ENCODE results near the gene ZDHHC3. TPM values are rescaled to one million over a fixed set of nuclear protein-coding genes. Genes with fewer than 3 reads are reported as not detected.
"Not testable (repeated sequence)": the region's sequence is repeated elsewhere in the genome, so short reads cannot be mapped to it uniquely, and the experiment has no call there.

ZDHHC3 gene
- total RNA-seq, 2 donors from 2014 or later: 152 to 171 TPM

DNA sequence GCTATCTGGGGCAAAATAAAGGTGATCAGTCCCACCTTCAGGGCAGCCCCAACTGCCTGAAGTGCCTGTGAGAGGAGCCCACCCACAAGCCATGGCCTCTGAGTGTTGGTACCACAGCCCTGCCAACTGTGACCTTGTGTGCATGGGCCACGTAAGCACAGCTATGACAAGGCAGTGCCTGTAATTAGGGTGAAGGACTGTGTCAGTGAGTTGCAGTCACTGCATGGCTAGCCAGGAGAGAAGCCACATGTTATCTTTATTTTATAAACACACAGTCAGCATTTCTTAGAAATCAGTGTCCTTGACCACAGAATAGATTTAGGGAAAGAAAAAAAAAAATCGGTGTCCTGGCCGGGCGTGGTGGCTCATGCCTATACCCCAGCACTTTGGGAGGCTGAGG lies 24.8 kb upstream of the ZDHHC3 start:
- ATAC-seq: no peak
- no peak for DNase-seq
- intact Hi-C loops (cut with DNase I, micrococcal nuclease): no loop called here

DNA sequence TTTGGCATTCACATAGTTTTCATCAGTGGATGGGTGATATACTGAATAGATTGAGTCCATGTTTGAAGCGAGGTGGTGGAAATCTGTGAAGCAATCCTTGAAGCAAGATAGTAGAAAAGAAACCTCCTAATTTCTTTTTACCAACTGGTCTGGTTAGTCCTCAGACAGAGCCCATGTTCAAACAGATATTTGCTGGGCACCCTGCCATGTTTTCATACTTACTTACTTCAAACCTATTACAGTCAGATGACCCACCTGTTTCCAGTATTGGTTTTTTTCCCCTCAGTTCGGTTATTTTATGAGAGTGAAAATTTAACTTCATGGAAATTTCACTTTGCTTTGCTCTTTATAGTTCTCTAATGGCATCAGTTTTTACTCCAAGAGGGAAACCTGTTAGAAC lies 23.8 kb upstream of the ZDHHC3 start:
- ATAC-seq: peak; percentile 69
- intact Hi-C loops (cut with DNase I, micrococcal nuclease): no loop called here
- DNase-seq: peak in 1 of 2 donors; percentile 44

DNA sequence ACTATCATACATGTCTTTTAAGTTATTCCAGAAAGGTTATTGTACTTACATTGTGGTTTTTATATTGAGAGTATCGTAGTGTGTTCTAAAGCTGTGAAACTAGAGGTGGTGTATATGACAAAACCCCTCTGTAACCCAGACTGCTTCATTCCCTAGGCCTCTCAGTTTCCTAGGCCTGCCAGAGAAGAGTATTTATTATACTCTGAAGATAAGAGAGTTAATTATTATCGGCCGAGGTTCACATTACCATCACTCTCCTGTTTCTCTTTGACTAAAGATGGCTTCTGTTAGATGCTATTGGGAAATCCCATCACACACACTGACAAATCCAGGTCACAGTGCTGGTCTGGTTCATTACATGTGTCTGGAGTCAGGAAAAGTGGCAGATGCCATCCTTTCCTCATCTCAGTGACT lies 20.6 kb upstream of the ZDHHC3 start:
- intact Hi-C loops (cut with DNase I, micrococcal nuclease): no loop called here
- ATAC-seq (peak; percentile 31), DNase-seq (no peak)

DNA sequence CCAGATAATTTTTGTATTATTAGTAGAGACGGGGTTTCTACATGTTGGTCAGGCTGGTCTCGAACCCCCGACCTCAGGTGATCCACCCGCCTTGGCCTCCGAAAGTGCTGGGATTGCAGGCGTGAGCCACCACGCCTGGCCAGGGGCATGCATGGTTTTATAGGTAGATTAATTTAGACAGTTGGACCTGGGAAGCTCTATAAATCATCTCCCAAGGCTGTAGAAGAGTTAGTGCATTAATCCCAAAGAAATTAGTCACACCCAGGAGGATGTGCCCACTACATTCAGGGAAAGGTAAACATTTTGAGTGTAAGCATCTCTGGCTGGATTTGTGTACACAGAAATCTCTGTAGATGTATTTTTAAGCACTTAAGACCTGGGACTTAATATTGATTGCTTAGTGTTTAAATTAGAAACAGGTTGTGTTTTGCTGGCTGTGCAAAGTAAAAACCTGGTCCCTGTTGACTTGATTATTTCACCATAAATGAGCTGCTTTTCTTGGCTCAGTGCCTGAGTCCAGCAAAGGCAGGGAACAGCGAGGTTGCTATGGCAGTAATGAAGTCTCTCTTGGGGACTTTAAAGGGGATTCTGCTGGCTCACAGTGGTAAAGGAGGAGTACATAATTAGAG lies 19.3 kb upstream of the ZDHHC3 start:
- intact Hi-C loops (cut with DNase I, micrococcal nuclease): no loop called here
- DNase-seq: no peak
- ATAC-seq: no peak

DNA sequence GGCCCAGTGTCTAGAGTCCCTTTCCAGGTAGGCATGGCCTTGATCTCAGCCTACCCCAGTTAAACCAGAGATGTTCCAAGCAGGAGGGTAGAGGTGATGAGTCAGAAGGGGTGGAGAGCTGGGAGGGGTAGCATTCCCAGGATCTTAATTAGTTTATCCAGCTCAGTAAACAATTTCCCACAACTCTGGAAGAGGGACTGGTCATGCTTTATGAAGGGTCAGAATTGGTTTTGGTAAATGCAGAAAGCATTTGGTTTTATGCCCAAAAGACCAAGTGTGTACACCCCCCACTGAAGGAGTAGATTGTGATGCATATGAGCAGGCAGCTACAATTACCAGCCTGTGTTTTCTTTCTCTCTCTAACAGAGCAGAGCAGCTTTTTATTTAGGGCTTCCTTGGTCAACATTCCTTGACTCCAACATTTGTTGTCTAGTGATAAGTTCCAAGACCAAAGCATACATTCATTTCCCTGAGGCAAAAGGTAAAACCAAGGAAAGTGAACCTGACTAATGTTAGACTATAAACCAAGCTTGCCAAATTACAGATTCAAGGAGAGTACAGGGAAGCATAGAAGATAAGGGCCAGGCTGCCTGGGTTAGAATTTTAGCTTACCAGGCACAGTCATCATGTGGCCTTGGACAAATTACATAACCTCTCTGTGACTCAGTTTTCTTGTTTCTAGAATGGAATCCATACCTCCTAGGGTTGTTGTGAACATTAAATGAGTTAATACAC lies 17.7 kb upstream of the ZDHHC3 start:
- DNase-seq (no peak), ATAC-seq (peak; percentile 67)
- intact Hi-C loops (cut with DNase I, micrococcal nuclease): no loop called here

DNA sequence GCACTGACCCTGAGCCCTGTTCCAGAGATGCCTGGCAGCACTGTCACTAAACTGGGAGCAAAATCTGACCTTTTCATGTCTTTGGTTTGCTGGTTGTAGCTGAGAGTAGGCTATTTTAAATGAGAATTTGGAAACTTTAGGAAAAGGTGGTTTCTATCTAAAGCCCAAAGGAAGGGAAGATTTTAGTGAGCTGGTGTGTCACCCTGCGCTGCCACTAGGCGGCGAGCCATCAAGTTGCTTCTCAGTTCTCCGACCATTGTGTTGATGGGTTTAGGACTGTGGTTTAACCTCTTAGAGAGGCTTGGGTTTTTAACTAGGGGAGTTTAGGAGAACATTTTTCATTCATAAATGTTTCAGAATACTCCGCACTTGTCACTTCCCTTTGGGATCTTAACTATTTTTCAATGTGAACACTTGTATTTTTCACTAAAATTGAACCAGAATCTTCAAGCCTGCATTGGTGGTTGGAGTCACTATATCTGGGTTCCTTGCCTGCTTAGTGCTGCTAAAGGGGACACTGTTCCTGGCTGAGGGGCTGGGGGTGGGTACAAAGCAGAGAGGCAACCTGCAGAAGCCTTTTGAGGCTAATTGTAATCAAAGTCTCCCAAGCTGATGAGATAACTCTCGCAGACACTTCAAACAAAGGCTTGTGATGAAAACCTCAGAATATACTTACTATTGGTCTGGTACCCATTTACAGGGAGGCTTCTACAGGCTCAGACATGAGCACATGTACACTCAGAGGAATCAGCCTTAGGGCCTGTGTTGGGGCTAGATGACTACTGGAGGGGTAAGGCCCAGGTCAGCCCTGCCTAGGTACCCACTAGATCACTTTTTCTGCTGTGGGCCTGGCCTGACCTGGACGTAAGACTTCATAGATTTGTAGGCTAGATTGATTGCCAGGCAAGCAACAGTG lies 16.8 kb upstream of the ZDHHC3 start:
- no peak for DNase-seq
- intact Hi-C loops (cut with DNase I, micrococcal nuclease): no loop called here
- no peak for ATAC-seq

DNA sequence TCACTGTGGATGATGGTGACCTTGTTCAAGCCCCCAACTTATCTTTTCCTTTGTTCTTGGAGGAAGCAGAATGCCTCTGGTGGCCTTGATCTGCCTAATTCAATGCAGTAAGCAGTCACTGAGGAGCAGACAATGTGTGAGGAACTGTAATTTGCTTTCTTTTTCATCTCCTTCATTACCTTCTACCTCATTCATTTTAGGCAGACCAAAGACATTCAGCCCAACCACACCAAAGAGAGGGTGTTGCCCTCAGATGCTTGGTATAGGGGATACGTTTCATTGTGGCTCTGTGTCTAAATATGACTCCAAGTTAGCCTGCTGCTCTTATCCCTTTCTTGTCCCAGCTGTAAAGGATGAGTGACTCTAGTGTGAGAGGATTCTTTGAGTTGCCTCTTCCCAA lies 15.4 kb upstream of the ZDHHC3 start:
- ATAC-seq (no peak), DNase-seq (no peak)
- intact Hi-C loops (cut with DNase I, micrococcal nuclease): no loop called here

DNA sequence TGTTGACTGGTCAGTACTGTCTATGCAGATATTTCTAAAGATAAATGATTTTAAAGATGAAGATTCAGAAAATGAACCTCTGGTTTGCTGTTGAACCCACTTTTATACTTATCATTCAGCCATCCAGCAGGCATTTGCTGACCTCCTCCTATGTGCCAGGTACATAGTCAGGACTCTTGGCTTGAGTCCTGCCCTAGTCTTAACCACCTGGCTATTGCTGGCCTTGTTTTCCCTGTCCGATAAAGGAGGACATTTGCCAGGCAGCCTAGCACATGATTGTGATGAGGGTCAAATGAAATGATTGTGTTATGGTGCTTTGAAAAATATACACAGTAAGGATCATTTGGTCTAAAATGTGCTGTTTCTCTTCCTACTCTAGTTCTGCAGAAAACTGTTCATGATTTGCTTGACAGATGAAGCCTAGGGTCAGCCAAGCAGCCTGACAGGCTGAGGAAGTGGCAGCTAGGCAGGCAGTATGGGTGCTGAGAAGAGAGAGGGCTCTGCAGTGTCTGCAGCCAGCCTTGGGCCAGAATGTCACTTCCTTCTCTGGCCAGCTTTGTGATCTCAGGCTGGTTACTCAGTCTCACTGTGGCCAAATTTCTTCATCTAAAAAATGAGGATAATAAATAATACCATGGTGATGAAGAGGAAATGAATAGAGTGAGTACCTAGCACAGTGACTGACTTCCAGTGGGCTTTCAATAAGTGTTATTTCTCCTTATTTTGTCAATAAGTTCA lies 13.8 kb upstream of the ZDHHC3 start:
- ATAC-seq (no peak), DNase-seq (no peak)
- intact Hi-C loops (cut with DNase I, micrococcal nuclease): no loop called here

DNA sequence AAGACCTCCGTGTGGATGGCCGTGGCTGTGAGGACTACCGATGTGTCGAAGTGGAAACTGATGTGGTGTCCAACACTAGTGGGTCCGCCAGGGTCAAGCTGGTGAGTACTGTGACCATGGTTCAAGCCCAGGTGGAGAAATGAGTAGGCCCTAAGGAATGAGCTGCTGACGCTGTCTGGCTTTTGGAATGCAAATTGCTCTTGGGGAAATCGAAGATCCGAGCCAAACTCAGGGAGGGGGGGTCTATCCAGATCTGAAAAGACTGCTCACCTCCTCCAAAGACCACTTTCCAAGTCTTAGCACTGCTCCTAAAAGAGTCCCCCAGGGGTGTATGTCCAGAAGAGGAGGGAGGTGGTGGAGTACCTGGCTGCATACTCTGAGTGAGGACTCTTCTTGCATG lies 13.2 kb upstream of the ZDHHC3 start:
- intact Hi-C loops (cut with DNase I, micrococcal nuclease): no loop called here
- DNase-seq (no peak), ATAC-seq (no peak)

DNA sequence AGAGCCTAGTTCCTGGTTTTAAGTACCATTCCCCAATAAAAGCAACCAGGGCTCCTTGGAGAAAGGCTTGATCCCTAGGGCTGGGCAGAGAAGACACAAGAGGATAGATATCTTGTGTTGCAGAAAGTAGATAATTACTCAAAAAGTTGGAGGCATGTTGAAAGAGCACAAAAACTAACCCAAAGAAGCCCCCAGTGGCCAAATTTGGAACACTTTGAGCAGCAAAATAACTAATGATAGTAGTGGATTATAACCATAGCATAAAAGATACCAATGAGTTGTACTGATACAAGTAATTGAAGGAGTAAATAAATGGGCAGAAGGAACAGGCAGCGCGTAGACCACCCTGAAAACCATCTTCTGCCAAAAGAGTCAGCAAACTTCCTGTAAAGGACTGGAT lies 12.1 kb upstream of the ZDHHC3 start:
- ATAC-seq (no peak), DNase-seq (no peak)
- intact Hi-C loops (cut with DNase I, micrococcal nuclease): no loop called here

DNA sequence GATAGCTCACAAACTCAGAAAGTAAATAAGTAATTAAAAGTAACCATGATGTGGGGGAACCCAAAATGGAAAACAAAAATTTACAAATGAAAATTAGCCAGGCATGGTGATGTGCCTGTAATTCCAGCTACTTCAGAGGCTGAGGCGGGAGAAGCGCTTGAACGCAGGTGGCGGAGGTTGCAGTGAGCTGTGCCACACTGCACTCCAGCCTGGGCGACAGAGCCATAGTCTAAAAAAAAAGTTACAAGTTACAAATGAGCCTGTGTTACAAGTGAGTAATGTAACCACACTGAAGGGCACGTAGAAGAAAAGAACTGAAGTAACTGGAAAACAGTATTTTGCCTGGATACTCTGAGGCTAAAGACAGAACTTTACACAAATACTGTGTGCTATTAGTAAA lies 11.4 kb upstream of the ZDHHC3 start:
- intact Hi-C loops (cut with DNase I, micrococcal nuclease): no loop called here
- DNase-seq (no peak), ATAC-seq (no peak)

DNA sequence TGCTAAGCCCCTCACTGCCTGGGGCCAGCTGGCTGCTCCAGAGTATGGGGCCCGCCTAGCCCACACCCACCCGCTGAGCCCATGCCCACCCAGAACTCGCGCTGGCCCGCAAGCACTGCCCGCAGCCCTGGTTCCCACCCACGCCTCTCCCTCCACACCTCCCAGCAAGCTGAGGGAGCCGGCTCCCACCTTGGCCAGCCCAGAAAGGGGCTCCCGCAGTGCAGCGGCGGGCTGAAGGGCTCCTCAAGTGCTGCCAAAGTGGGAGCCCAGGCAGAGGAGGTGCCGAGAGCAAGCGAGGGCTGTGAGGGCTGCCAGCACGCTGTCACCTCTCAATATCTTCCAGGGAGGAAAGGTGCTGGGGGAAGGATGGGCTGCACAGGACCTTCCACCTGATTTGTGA lies 10.4 kb upstream of the ZDHHC3 start:
- DNase-seq; intact Hi-C loops (cut with DNase I, micrococcal nuclease); ATAC-seq: not testable (repeated sequence)

DNA sequence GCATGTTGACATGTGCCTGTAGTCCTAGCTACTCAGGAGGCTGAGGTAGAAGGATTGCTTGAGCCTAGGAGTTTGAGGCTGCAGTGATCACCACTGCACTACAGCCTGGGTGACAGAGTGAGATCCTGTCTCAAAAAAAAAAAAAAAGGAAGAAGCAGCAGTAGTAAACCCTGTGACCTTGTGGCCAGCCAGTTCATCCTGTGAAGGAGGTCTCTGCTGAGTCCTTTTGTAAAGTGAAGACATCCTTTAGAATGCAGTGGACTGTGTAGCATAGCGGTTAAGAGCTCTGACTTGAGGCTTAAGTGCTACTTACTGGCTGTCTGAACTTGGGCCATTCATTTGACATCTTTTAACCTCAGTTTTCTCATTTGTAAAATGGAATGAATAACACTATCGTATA lies 8.4 kb upstream of the ZDHHC3 start:
- intact Hi-C loops (cut with DNase I, micrococcal nuclease): no loop called here
- DNase-seq (no peak), ATAC-seq (peak; percentile 11)

DNA sequence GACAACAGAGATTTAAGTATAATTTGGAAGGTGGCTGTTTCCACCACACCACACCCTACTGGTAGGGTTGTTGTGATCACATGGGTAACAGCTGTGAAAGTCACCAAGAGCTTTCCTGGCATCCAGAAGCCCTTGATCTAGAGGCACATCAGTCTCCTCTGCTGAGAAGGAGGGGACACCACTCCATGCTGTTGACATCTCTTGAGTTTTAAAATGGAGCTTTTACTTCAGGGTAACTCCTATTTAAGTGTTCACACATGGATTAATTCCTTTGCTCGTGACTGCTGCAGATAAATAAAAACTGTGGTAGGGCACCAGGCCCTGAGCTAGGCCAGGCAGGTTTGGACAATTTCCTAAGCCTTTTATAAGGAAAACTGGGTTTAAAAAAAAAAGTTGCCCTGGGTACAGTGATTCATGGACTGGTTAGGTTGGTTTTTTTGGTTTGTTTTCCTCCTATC lies 7.5 kb upstream of the ZDHHC3 start:
- ATAC-seq (peak; percentile 34), DNase-seq (no peak)
- intact Hi-C loops (cut with DNase I, micrococcal nuclease): no loop called here

DNA sequence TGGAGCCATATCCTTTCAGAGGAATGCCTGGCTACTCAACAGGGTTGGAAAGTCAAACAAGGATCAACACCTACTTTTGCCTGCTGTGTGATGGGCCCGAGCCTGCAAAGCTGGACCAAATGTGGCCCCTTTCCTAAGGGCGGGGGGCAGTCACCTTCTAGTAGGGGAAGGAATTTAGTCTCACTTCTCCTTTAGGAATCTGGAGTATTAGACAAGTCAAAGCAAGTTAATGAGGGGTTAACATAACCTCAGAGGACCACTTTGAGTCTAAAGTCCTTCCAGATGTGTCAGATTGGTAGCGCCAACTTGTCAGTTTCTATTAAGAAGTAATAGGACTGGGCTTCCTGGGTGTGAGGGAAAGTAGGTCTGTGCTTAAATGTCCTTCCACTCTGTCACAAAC lies 6.8 kb upstream of the ZDHHC3 start:
- no peak for DNase-seq
- intact Hi-C loops (cut with DNase I, micrococcal nuclease): no loop called here
- no peak for ATAC-seq

DNA sequence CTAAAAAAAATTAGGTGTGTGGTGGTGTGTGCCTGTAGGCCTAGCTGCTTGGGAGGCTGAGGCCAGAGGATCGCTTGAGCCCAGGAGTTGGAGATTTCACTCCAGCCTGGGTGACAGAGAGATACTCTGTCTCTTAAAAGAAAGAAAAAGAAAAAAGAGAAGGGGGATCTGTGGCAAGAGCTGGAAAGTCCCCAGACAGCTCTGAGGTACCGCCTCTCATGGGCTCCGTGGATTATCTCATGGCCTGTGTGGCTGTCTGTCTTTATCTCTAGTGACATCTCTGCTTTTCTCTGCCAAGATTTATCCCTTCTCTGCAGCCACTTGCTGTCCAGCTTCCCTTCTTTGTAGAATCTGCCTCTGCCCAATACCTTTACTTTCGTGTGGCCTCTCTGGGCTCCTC lies 5.8 kb upstream of the ZDHHC3 start:
- DNase-seq (no peak), ATAC-seq (no peak)
- intact Hi-C loops (cut with DNase I, micrococcal nuclease): no loop called here

DNA sequence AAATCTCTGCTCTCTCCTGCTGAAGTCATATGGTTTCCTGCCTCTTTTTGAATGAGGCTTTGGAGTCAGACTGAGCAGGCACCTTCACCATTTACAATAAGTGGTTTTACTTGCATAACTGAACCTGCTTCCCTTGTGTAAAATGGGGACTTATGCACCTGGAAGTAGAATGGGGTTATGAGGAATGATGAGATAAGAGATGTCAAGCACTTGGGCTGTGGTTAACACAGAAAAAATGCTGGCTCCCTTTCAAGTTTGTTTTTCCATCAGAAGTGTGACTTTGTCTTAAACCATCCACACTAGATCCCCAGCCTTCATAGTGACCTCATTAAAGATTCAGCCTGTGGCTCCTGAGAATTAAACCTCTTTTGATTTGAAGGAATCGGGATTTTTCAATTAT lies 5.2 kb upstream of the ZDHHC3 start:
- no peak for ATAC-seq
- DNase-seq: no peak

DNA sequence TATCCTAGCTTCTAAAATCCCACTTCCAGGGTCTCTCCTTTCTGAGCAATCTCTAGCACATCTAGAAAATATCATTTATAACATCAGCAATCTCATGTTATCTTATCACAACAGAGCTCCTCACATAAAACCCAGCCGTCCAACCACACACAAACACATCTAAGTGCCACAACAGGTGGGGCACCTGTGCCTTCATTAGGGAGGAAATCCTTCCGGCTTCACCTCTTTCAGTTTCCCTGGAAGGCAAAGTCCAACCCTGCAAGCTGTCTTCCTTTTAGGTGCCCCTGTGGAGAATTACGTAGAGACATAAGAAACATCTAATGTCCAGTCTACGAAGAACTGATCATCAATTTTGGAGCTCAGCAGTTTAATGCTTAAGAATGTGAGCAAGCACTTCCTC lies 1.6 kb downstream of the ZDHHC3 start:
- ATAC-seq (peak; percentile 73), DNase-seq (peak; percentile 50 to 82)
- intact Hi-C loops (cut with DNase I, micrococcal nuclease): no loop called here

More for the DNA sequence above, 5.2 kb upstream of the ZDHHC3 start:
- intact Hi-C loops (cut with DNase I, micrococcal nuclease): no loop called here

DNA sequence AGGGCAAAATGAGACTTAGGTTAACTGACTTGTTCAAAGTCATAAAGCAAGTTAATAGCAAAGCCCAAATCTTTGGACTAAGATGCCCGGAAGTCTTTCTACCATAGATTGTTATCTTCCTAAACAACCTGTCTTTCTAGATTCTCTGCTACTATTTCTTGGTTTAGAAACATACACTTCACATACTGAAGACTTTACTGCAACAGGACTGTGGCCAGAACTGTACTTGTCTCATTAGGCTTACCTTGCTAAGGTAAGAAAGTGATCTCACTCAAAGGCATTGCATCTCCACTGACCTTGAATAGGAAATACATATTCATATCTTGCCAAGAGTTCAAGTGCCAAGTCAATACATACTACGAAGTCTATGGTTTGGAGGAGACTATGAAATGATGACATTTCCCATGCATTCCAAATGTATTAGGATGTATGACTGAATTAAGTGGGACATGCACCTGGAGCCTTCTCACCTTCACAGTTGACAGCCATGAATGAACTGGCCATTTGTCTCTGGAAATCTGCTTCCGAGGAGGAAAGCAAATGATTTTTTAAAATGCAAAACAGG lies 5.0 kb downstream of the ZDHHC3 start:
- peak; percentile 49 for ATAC-seq
- intact Hi-C loops (cut with DNase I, micrococcal nuclease): no loop called here

More for the DNA sequence above, 5.0 kb downstream of the ZDHHC3 start:
- DNase-seq: no peak

All from left colon (tissue), 2 donors.